Measurements from ENCODE around the gene PSRC1.

DNA sequence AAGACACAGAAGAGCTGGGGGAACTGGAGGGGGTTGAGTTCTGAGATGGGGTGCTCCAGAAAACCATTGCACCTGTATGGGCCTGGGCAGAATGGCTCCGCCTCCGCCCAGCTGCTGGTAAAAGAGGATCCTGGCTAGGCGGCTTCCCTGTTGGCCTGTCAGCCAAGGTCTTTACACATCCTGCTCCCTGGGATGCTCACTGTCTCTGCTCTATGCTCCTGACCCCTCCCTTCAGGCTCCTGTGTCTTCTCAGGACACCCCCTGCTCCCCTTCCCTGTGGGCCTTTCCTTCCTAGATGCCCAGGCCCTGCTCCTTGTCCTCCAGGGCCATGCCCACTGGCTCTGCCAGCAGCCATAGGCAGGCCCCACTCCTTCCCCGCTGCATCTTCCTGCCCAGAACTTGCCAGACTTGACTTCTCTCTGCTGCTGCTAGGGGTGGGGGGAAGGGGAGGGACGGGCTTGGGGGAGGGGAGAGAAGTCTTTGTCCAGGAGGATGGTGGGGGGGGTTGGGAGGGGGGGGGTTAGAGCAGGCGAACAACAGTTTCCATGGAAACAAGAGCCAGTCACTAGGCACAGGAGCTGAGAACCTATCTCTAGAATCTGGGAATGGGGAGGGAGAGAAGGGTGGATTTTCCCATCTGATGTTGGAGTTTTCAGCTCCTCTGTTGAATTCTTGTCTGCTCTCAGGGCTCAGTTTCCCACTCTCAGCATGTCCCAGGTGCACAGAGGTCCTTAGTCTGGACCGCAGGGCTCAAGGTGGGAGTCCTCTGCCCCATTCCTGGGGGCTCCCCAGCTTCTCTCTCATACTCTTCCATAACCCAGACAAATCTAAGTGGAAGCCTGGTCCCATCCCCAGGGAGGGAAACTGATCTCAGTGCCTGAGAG is 23.0 kb downstream of the PSRC1 start:
- no peak for TF ChIP-seq POLR2A (IDR thresholded peaks at IDR 0.05)
- TF ChIP-seq, protein P1, sequence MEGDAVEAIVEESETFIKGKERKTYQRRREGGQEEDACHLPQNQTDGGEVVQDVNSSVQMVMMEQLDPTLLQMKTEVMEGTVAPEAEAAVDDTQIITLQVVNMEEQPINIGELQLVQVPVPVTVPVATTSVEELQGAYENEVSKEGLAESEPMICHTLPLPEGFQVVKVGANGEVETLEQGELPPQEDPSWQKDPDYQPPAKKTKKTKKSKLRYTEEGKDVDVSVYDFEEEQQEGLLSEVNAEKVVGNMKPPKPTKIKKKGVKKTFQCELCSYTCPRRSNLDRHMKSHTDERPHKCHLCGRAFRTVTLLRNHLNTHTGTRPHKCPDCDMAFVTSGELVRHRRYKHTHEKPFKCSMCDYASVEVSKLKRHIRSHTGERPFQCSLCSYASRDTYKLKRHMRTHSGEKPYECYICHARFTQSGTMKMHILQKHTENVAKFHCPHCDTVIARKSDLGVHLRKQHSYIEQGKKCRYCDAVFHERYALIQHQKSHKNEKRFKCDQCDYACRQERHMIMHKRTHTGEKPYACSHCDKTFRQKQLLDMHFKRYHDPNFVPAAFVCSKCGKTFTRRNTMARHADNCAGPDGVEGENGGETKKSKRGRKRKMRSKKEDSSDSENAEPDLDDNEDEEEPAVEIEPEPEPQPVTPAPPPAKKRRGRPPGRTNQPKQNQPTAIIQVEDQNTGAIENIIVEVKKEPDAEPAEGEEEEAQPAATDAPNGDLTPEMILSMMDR (IDR thresholded peaks at IDR 0.05): no peak
